Prostate gland (tissue), 2 donors: Measurements from ENCODE around the gene TMEM61.

Experiments used
- CTCF ChIP-seq, 4 experiments: fragments of 200-600 bp in 2 of 4; fragments of 450-650 bp in 2 of 4; sonication (generic) in 2 of 4; IDR thresholded peaks; 1 replicate in 3 of 4; 2 replicates in 1 of 4; pipeline ENCODE4 v1.5.1; 2016 to 2019; ENCODE audit warnings: antibody characterized with exemption in 4 of 4, mild to moderate bottlenecking in 2 of 4, moderate library complexity in 2 of 4
- POLR2A ChIP-seq: fragments of 450-650 bp; IDR thresholded peaks from one replicate; pipeline ENCODE4 v1.6.1; 2016; ENCODE audit warnings: antibody characterized with exemption, mild to moderate bottlenecking
- POLR2AphosphoS5 ChIP-seq: sonication (generic); formaldehyde crosslinking; IDR thresholded peaks from one replicate; pipeline ENCODE4 v1.6.1; 2017; ENCODE audit warnings: antibody characterized with exemption

GRCh38 chr1:54955359-54955758 lies 25.1 kb upstream of the TMEM61 start:
- TF ChIP-seq CTCF (IDR thresholded peaks at IDR 0.05): no peak
- TF ChIP-seq POLR2AphosphoS5: no peak
- TF ChIP-seq POLR2A: no peak
